Ishikawa (cell line): ENCODE measurements around the gene PRPS1L1.

Experiments
- CEBPB ChIP-seq: IDR thresholded peaks from 2 replicates; pipeline ENCODE4 v1.6.1; 2012
- EP300 ChIP-seq: IDR thresholded peaks from 2 replicates; pipeline ENCODE4 v1.6.1; 2012; ENCODE audit warnings: borderline replicate concordance
- RAD21 ChIP-seq: IDR thresholded peaks from 2 replicates; pipeline ENCODE4 v1.6.1; 2012; ENCODE audit warnings: low read depth
- TAF1 ChIP-seq: IDR thresholded peaks from 2 replicates; pipeline ENCODE4 v1.6.1; 2012; ENCODE audit warnings: low read depth, mild to moderate bottlenecking
- YY1 ChIP-seq: IDR thresholded peaks from 2 replicates; pipeline ENCODE4 v1.6.1; 2012; ENCODE audit warnings: low read depth
- ZBTB7A ChIP-seq: IDR thresholded peaks from 2 replicates; pipeline ENCODE4 v1.6.1; 2012; ENCODE audit warnings: low read depth
- TF ChIP-seq, protein P1 (sequence below): IDR thresholded peaks from 2 replicates; pipeline ENCODE4 v1.6.1; 2012; ENCODE audit warnings: low read depth, mild to moderate bottlenecking
- TF ChIP-seq, protein P2 (sequence below): IDR thresholded peaks from 2 replicates; pipeline ENCODE4 v1.6.1; 2012

DNA sequence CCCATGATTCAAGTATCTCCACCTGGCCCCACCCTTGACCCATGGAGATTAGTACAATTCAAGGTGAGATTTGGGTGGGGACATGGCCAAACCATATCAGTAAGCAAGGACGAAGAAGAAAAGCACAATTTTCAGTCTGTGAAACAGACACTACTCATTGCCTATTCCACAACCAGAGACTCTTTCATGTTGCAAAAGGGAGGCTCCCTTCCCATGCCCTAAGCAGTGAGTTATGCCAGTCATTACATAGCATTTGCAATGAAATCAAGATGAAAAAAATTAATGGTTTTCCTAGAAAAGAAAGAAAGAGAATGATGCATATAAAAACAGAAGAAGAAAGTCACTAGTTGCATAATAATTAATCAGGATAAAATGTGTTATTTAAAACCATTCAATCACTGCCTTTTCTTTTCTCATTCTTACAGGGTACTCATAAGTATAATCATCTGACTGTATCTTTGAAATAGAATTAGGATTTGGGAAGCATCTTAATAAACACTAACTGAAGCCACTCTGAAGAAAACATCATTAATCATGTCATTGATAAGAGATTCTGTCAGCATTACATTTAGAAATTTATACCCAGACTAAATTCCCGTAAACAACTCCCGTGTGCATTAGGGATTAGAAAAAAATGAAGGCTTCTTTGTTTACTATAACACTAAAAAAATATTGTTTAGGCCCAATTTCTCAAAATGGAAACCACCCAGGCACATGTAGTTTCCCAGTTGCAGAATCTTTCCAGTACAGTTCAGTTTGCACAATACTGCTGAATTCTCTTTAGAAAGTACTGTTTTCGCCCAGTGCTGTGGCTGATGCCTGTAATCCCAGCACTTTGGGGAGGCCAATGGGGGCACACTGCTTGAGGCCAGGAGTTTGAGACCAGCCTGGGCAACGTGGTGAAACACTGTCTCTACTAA, 9.1 kb downstream of the PRPS1L1 start:
- no peak for TF ChIP-seq CEBPB
- TF ChIP-seq YY1, result no peak
- TF ChIP-seq, protein P1, sequence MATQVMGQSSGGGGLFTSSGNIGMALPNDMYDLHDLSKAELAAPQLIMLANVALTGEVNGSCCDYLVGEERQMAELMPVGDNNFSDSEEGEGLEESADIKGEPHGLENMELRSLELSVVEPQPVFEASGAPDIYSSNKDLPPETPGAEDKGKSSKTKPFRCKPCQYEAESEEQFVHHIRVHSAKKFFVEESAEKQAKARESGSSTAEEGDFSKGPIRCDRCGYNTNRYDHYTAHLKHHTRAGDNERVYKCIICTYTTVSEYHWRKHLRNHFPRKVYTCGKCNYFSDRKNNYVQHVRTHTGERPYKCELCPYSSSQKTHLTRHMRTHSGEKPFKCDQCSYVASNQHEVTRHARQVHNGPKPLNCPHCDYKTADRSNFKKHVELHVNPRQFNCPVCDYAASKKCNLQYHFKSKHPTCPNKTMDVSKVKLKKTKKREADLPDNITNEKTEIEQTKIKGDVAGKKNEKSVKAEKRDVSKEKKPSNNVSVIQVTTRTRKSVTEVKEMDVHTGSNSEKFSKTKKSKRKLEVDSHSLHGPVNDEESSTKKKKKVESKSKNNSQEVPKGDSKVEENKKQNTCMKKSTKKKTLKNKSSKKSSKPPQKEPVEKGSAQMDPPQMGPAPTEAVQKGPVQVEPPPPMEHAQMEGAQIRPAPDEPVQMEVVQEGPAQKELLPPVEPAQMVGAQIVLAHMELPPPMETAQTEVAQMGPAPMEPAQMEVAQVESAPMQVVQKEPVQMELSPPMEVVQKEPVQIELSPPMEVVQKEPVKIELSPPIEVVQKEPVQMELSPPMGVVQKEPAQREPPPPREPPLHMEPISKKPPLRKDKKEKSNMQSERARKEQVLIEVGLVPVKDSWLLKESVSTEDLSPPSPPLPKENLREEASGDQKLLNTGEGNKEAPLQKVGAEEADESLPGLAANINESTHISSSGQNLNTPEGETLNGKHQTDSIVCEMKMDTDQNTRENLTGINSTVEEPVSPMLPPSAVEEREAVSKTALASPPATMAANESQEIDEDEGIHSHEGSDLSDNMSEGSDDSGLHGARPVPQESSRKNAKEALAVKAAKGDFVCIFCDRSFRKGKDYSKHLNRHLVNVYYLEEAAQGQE, result no peak
- TF ChIP-seq EP300, result no peak
- TF ChIP-seq ZBTB7A, result no peak
- TF ChIP-seq TAF1, result no peak
- no peak for TF ChIP-seq RAD21
- TF ChIP-seq, protein P2, sequence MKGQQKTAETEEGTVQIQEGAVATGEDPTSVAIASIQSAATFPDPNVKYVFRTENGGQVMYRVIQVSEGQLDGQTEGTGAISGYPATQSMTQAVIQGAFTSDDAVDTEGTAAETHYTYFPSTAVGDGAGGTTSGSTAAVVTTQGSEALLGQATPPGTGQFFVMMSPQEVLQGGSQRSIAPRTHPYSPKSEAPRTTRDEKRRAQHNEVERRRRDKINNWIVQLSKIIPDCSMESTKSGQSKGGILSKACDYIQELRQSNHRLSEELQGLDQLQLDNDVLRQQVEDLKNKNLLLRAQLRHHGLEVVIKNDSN, result no peak
